Stimulated activated CD4-positive, alpha-beta T cell treated with anti-CD3 and anti-CD28 coated beads, Interleukin-4, amount 100 ng/mL, for 24 hours (primary cell): Measurements from ENCODE around the gene PDPN.

ENCODE experiments used
- DNase-seq: peaks from one replicate; pipeline ENCODE4 v3.0.0-alpha.2; 2020

The PDPN gene

DNA sequence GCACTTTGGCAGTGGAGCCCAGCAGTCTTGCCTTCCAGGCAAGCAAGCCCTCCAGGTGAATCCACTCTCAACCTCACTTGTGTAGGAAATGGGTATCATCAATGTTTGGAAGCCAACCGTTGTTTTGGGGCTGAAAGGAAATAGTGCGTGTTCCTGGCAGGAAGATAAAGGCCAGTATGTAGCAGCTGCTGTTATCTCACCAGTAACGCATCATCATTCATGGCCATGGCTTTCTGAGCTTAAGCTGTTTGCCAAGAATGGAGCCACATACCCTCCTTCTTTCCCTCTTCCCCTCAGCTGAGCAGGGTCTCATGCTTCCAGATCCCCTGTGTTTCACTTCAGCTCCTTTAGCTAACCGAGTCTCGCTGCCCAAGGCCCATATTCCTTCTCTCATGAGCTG, 2.2 kb upstream of the PDPN start:
- no peak for DNase-seq

DNA sequence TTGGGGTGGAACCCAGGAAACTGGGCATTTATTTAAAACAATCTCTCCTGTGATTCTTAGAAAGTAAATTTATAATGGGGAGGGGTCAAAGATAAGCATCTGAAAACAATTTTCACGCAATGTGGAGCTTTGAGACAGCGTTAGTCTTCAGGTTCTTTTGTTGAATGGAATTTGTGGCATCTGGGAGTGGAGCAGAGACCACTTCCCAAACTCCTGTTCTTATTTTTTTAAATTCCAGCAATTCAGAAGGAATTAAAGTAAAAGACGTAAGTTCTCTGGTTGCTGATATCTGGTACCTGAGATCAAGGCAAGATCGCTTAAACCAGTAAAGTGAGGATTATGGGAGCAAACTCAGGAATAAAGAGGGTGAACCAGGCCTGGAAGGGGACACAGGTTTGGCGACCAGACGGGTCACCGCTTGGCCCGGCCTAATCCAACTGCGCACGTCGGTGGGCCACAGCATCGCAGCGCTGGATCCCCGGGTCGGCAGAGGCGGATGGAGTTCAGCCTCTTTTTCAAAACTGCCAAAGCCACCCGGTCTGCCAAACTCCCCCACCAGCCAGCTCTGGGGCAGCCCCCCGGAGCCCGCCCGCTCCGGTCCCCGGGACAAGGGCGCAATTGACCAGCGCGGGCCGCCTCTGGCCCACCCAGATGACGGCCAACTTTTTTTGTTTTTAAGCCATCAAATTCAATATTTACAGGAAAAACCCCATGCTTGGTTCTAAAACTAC, 754 bp upstream of the PDPN start:
- DNase-seq, result no peak

DNA sequence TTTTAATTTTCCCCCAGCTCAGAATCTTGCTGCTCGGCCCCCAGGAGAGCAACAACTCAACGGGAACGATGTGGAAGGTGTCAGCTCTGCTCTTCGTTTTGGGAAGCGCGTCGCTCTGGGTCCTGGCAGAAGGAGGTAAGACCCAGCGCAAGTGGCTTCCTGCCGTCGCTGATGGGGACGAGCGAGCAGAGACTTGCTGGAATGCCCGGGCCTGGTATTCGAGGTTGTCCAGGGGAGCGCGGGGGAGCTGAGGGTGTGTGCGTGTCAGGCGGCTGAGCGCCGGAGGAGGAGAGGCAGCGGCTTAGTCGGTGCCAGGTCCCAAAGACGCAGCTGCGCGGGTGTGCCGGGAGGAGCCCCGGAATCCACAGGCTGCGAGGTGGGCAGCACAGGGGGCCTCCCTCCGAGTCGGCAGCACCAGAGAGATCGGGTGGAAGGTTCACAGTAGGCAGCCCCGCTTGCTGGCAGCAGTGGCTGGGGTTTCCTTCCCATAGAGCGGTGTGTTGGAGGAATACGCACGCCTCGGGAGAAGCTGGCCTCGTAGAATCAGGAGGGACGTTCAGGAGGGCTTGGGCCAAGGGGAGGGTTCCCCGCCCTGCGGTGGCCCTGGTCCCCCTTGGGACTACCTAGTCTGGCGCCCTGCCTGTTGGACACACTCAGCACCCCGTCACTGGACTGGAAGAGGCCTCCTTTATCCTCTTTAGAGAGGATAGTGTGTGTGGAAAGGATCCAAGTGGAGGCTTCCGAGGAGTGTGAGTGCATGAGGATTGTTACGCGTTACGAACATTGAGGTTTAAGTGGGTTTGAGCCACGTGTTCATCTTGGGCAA, 547 bp downstream of the PDPN start:
- DNase-seq, result no peak

DNA sequence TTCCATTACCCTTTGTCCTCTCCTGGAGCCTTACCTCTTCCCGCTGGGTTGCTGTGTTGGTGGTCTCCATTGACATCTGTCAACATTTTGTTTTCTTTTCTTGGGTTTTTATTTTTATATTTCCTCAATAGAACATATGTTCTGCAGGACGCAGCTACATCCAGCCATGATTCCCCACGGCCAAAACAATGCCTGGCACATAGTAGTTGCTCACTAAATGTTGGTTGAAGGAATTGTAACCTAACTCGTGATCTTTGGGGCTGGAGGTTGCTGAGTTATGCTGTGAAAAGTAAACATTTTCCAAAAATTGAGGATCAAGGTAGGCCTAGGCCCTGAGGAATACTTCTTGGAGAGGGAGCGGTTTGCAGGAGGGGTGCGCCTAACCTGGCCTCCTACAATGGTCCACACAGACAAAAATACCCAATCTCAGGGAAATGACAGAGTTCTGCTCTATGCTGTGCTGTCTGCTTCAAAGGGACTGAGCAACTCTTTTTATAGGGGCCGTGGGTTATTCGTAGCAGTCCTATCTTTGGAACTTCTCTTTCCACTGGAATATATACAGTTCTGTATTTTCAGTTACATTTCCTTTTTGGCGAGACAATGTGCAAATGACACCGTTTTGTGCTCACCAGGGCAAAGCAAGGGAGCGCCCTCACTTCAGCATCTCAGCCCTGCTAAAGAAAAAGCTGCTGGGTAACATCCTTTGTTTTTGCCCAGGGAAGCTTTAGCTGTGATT, 1.4 kb downstream of the PDPN start:
- DNase-seq, result no peak

DNA sequence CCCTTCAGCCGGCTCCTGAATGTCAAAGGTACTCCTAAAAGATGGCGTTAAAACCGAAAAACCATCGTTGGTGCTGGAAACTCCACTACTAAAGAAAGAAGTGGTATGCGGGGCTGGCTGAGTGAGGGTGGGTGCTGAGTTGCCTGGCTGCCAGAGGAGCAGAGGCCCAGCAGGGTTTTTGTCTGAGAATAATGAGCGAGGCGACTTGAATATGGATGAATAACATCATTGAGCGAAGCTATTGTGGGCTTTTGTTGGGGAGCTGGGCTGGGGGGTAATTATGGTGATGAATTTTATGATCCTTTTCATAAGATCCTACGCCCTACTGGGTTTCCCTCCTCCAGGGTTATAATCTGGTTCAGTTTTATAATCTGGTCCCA, 2.0 kb downstream of the PDPN start:
- no peak for DNase-seq

DNA sequence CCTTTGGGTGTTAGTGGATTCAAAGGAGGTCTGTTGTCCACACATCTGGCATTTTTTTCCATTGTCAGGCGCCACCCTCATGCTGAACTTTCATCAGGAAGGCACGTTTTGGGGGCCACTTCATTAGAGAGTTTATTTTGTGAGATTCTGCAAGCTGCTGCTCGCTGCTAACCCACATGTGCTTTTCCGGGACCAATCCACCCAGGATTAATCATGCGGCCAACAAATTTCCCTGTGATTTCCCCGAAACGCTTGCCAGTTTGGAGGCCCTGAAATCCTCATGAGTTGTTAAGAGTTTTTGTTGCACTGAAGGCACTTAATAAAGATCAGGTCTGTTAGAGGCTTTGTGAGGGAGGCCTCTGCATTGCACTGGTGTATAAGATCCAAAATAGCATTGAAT, 2.4 kb downstream of the PDPN start:
- DNase-seq, result no peak

DNA sequence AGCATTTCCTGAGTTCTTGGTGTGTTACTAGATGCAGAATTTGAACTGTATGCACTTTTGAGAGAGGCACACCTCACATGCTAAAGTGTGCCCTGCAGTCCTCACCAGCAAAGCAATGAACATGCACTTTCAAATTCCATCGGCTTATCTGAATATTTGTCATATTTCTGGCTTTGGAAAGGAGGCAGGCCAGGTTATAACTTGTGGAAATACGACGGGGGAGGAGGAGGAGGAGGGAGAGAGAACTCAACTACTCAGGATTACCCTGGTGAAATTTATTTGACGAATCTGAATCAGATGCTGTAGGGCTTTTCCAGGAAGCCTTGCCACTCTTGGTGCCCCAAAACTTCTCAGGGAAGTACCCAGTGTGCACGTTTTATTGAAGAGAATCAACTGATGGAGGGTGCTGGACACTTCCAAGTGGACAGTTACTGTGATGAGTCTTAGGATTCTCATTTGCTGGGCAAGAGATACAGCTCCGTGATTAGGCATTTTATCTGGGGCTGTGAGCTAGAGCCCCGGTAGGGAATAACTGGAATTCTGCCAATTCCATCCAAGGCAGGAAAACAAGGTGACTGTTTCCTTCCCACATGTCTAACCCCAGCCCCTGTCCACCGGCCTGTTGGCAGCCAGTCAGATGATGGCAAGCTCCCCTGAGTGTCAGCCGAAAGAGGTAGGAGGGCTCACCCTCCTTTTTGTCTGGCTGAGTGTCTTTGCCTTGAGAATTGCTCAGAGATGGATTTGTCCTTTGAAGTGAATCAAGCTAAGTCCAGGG, 3.8 kb downstream of the PDPN start:
- no peak for DNase-seq

DNA sequence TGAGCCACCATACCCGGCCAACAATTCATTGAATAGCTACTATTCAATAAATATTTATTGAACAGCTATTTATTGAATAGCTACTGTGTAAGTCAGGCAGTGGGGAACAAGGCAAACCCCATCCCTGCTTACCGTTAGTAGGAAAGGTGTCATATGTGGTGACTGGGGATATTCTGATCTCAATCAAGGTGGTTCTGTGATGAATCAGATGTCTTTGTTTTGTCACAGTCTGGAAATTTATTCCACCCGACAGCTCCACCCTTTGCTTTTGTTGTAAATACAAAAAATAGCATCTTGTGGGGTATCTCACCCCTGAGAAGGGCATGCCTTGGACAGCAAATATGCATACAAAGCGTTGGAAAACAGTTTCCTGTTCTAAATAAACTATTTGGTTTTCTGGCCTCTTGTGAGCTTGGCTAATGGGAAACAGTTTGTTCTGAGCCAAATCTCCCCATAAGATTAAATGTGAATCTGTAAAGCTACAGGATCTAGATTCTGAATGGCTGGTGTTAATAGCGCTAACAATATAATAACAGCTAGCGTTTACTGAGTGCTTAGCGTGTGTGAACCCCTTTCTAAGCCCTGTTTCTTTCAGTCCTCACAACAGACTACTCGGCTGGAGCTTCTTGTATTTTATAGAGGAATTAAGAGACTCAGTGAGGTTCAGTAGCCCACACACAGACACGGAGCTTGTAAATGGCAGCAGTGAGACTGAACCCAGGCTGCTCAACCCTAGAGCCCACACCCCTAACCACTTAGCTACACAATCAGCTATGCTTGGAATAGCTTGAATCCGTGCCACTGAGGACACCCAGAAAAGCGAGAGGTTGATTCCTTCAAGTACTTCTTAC, 5.5 kb downstream of the PDPN start:
- no peak for DNase-seq

DNA sequence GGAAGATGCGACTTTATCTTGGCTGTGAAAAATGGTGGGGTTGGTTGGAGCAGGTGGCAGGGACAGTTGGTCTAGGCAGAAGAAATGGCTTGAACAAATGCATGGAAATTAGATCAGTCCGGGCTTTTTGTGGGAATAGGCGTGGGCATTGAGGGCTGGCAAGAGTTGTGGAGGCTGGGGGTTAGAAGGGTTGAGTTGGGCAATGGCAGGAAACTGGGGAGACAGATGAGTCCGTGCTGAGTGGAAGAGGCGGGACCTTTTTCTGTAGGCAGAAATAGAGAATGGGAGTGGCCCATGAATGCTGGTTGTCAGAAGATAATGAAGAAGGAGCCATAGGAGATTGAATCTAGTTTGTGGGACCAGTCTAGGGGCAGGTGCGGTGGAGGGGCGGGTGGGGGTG, 6.9 kb downstream of the PDPN start:
- DNase-seq, result no peak

DNA sequence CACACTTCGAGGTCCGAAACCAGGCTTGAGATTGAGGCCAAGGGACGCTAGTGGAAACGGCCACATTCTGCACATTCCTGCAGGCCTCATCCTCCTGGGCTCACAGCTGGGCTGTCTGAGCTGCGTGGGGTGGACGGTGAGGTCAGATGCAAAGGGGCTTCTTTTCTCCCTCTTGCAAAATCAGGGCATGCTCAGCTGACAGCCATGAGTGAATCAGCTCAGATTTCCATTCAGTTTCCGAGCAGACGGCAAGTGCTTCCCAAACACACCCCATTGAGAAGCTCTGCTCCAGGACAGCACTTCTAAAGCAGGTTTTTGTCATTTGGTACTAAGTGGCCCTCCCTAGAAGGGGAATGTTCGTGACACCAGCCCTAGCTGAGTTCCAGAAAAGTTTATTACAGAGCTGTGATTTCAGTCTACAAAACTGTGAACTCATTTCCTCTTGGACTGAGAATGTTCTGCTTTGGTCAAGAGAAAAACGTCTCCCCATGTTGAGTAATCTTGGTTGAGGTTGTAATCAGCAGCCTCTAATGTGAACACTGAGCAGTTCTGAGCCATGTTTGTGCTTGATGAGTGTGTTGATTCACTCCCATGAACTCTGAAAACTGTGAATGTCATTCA, 10.0 kb downstream of the PDPN start:
- DNase-seq, result no peak

DNA sequence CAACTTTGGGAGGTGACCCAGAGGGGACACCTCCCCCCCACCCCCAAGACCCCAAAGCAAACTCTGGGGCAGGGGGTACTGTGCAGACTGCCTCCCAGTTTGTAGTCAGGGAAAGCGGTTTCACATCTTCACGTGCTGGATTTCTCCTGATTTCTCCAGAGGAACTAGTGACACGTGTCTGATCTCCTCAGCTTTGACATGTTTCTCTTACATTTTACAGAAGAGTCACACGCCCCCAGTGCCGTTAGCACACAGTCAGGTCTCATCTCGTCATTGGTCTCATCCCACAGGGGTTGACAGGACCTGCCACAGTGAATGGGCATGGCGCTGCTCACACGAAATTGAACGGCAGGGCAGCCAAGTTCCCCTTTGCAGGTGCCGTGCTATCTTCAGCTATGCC, 11.8 kb downstream of the PDPN start:
- no peak for DNase-seq

DNA sequence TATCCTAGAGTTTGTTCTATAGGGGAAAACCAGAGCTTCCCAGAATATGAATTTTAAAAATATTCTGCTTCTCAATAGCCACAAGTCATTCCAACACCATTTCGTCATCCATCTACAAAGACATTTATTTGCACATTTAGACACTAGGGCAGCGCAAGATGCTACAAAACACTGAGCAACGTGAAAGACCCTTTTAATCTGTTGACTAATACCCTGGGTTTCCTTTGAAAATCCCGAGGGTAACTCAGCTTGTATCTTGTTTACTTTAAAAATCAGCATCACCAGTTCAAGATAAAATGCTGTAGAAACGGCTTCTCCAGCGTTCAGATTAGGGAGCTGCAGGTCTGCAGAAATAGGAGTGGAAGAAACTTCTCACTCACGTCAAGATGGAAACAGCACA, 13.5 kb downstream of the PDPN start:
- DNase-seq, result no peak

DNA sequence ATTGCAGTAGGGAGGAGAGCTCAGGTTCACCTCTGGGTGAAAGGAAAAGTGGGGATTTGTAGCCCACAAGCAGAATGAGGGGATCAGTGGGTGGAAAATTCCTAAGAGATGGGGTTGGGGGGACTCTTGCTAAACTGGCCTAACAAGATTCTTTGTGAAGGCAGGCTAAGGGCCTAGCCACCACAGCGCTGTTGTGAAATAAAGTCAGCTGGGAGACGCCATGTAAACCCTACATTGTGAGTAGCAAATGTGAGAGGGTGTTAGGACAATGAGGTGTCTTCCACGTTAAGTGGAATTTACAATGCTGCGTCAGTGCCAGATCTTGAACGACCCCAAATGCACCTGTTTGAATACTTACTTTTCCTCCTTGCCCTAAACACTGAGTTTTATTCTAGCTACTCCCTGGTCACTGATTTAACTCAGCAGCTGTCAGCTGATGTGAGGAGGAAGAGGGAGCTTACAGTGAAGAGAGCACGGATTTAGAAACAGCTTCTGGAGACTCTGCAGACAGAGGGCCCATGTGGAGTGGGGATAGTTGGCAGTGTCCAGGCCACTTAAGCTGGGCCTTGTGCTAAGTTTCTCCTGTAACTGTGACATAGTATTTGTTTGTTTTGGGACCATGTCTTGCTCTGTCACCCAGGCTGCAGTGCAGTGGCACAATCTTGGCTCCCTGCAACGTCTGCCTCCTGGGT, 17.3 kb downstream of the PDPN start:
- no peak for DNase-seq

DNA sequence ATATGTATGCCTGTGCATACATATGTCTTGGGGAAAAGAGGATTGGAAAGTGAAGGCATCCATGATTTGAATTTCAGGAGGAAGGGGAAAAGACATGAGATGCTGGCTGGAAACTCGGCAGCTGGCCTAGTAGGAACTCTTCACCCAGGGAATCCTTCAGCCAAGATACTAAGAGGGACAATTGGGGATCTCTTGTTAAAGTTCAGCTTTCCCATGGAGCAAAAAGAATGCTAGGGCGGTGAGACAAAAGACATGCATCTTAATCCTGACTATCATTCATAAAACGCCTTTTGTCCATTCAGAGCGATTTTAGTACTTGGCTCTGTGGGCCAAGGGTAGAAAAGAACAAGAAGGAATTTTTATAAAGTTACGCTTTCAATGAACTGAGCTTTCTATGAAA, 20.5 kb downstream of the PDPN start:
- DNase-seq, result no peak

DNA sequence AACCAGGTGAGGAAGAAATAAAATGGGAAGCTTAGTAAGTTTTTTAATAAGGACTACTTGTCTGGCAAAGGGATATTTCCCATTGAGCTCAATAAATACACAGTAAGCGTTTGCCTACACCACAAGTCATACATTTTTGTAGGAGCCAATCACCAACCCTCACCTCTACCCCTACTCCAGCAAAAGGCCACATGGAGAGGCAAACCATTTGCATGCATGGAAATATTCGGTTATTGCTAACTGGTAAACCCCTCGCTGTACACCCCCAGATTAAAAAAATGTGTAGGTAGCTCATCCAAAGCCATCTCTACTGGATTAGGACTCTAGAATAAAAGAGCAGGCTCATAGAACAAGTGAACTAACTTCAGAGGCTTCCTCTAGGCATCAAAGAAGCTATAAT, 21.1 kb downstream of the PDPN start:
- no peak for DNase-seq

DNA sequence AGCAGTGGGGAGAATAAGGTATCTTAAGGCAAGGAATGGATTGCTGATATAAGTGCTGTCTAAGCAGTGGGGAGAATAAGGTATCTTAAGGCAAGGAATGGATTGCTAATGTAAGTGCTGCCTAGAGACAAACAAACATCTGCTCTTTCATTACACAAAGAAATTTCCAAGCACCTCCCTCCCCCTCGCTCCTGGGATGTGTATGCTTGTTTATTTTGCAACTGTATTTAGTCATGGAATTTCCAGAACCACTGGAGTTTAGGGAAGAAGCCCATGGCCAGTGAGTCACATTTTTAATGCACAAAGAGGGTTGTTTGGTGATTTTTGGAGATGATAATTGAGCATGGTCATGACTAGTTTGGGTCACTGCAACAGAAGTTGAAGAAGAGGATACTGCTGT, 21.5 kb downstream of the PDPN start:
- no peak for DNase-seq

DNA sequence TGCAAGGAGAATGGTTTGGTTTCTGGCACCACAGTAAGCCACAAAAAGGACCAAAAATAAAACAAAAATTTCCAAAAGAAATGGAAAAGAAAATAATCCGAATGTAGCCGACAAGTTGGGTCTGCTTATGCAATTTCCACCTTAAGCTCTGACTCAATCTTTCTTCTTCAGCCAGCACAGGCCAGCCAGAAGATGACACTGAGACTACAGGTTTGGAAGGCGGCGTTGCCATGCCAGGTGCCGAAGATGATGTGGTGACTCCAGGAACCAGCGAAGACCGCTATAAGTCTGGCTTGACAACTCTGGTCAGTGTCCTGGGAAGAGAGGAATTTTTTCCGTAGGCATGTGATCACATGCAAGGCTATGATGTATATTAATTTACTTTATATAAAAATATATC, 23.4 kb downstream of the PDPN start:
- no peak for DNase-seq

DNA sequence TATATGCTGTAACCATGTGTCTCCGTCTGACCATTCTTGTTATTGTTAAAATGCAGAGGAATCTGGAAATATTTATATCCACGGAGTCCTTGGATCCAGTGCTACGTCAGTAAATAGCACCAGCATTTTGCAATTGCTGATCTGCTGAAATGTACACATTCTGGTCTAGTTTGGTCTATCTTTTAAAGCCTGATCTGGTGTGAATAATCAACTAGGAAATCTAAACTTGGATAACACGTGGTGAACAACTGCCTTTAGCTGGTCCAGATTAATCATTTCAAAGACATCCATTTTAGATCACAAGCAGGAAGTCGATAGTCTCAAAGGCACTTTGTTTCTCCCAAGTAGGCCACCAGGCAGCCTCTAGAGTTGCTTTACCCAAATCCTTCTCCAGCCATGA, 32.6 kb downstream of the PDPN start:
- DNase-seq, result no peak

DNA sequence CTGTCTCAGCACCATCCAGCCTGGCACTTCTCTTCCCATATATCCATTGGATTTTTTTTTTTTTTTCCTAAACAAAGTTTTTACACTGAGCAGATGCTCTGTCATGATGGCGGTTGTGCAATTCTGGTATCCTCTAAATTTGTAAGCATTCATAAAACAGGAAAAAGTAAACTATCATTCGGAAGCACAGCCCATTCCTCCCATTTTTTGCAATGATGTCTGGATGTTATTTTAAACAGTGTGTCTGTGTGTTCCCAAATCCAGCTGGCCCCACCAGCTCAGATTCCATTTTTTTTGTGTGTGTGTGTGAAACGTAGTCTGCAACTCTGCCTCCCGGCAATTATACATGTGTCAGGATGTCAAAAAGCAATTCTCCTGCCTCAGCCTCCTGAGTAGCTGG, 33.5 kb downstream of the PDPN start:
- DNase-seq, result no peak

DNA sequence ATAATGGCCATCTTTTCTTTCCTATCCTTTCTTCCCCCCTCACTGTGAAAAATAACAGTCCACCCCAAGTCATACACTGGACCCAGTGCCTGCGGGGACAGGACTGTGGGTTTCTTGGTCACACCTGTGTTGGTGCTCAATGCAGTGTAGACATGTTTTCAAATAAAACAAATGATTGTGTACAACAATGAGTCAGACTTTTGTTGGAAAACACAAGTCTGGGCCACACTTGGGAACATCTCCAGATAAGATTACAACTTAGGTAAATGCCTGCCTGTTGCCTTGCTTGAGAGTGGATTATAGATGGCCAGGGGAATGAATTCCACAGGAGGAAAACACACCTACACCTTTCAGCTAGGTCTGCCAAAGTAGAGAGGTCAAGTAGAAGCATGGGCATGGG, 34.1 kb downstream of the PDPN start:
- DNase-seq, result no peak

DNA sequence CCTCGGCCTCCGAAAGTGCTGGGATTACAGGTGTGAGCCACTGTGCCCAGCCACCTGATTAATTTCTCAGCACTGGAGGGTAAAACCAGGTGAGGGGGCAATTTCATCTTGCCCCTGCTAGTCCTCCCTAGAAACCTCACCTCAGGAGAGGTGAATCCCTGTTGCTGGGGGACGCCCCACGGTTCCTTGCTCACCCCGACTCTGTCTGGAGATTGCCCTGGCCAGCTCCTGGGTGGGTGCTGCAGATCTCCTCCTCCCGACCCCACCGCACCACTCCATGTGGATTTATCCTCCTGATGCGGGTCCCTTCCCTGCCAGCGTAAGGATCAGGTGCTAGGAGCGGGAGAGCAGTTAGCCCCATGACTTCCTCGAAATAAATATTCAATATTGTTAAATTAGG, 34.9 kb downstream of the PDPN start:
- no peak for DNase-seq
